ENCODE measurements around the gene EPN3.

EPN3 gene

DNA sequence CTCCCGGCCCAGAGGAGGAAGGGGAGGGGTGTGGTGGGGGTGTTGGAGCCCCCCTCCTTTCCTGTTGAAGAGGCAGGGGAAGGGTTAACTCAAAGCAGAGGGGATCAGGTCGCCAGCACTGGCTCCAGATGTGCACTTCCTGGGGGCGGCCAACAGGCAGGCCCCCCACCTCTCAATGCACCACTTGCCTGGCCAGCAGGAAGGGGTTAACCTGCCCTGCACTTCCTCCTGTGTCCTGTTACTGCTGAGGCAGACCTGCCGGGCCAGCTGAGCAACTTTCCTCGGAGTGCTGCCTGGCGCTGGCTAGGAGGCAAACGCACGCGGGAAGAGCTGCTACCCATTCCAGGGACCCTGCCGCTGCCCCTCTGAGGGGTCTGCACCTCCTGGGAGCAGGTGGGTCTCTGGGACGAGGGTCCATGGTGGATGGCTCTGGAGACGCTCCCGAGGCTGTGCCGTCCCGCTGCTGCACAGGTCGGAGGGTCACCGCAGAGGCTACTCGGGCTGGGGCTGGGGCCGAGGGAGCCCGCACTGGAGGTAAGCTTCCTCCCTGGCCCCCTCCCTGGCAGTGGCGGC is at the start of gene EPN3:
Gene EPN3 (plus strand): TSS at position 284 of the 573 bp plus-strand sequence. CDS start 3,822 bp downstream, outside the sequence.
- no peak for DNase-seq (ENCODE audit: low read depth)

- DNase-seq (ENCODE audit: low read depth): no peak
Measured at GRCh38 chr17:50483266-50483665, 49.3 kb upstream of the EPN3 start.

DNA sequence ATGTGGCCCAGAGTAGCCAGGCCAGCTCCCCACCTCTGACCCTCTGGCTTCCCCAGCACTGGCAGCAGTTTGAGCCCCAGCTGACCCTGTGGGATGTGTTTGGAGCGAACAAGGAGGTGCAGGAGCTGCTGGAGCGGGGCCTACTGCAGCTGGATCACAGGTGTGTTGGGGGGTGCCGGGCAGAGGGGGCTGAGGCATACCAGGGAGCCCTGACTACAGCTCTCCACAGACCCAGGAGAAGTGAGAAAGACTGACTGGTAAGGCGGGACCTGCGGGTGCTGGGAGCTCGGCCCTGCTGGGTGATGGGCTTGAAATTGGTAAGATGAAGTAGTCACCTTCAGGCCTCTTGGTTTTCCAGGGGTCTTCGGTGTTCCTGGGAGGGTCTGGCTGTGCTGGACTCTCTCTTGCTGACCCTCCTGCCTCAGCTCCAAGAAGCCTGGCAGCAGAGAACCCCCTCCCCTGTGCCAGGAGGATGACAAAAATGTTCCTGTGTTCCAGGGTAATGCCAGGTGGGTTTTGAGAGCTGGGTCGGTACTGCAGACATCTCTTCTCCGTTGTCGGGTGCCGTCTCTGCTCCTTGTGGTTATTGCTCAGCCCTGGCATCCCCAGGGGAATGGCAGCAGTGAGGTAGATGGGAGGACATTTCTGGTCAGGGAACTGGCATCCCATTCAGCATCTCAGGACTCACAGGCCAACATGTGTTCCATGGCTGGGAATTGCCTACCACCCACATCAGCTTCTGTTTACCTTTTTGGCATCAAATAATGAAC is 48.0 kb upstream of the EPN3 start:
- no peak for DNase-seq (ENCODE audit: low read depth)

- DNase-seq (ENCODE audit: low read depth): no peak
Measured at GRCh38 chr17:50487213-50488096, 45.1 kb upstream of the EPN3 start.

- DNase-seq (ENCODE audit: low read depth): no peak
Measured at GRCh38 chr17:50488880-50489279, 43.7 kb upstream of the EPN3 start.

DNA sequence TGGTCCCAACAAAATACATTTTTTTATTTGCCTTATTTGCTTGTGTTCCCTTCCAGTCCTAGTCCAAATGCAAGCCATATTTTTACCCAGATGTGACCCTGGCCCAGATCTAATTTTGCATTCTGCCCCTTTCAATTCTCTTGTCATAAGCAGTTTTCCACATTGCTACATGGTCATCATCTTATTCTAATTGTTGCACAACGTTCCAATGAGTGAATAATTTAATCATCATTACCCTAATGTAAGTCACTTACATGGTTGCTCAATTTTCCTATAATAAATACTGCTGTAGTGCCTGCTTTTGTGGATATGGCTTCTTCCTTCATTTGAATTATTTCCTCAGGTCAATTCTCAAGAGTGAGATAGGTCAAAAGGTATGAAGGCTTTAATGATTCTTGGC is 41.0 kb upstream of the EPN3 start:
- no peak for DNase-seq (ENCODE audit: low read depth)

GRCh38 chr17:50492214-50492613 is 40.3 kb upstream of the EPN3 start:
- no peak for DNase-seq (ENCODE audit: low read depth)

GRCh38 chr17:50493744-50494143 is 38.8 kb upstream of the EPN3 start:
- DNase-seq (ENCODE audit: low read depth): no peak

GRCh38 chr17:50495217-50495823 is 37.2 kb upstream of the EPN3 start:
- no peak for DNase-seq (ENCODE audit: low read depth)

DNA sequence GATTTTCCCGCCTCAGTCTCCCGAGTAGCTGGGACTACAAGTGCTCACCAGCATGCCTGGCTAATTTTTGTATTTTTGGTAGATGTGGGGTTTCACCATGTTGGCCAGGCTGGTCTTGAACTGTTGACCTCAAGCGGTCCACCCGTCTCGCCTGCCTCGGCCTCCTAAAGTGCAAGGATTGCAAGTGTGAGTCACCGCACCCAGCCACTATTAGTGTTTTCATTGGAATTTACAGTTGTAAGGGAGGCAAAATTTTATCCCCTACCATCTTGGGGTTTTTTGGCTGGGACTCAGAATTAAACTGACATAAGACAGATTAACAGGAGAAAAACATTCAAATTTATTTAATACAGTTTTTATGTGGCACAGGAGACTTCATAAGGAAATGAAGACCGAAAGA is 36.6 kb upstream of the EPN3 start:
- DNase-seq (ENCODE audit: low read depth): no peak

GRCh38 chr17:50498021-50498874 is 34.3 kb upstream of the EPN3 start:
- DNase-seq (ENCODE audit: low read depth): no peak

- no peak for DNase-seq (ENCODE audit: low read depth)
Measured at GRCh38 chr17:50499270-50499669, 33.3 kb upstream of the EPN3 start.

DNA sequence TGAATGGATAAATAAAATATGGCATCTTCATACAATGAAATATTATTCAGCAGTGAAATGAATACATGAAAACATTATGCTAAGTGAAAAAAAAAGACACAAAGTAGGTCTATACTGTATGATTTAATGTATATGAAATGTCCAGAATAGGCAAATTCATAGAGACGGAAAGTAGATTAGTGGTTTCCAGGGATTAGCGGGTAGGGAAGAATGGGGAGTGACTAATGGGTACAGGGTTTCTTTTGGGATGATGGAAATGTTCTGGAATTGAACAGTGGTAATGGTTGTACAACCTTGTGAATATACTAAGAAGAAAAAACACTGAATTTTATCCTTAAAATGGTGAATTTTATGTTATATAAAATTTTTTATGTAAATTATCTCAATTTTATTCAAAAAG is 32.8 kb upstream of the EPN3 start:
- no peak for DNase-seq (ENCODE audit: low read depth)

GRCh38 chr17:50501054-50501453 is 31.5 kb upstream of the EPN3 start:
- no peak for DNase-seq (ENCODE audit: low read depth)

GRCh38 chr17:50502301-50502990 is 30.1 kb upstream of the EPN3 start:
- DNase-seq (ENCODE audit: low read depth): no peak

GRCh38 chr17:50505591-50506130 is 26.9 kb upstream of the EPN3 start:
- no peak for DNase-seq (ENCODE audit: low read depth)

DNA sequence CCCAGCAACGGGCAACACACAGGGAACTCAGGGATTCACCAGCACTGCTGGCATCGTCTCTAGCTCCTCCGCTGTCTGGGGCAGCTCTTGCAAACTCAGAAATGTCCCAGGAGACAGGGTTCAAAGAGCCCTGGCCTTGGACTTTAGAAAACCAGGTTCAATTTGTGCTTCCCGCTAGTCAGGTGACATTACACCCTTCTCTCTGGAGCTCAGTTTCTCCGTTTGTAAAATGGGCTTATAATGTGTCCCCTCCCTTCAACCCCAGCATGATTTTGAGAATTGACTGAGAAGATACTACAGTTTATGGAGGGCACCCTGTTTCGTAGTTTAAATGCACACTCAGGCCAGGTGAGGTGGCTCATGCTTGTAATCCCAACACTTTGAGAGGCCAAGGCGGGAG is 26.2 kb upstream of the EPN3 start:
- DNase-seq (ENCODE audit: low read depth): no peak

DNA sequence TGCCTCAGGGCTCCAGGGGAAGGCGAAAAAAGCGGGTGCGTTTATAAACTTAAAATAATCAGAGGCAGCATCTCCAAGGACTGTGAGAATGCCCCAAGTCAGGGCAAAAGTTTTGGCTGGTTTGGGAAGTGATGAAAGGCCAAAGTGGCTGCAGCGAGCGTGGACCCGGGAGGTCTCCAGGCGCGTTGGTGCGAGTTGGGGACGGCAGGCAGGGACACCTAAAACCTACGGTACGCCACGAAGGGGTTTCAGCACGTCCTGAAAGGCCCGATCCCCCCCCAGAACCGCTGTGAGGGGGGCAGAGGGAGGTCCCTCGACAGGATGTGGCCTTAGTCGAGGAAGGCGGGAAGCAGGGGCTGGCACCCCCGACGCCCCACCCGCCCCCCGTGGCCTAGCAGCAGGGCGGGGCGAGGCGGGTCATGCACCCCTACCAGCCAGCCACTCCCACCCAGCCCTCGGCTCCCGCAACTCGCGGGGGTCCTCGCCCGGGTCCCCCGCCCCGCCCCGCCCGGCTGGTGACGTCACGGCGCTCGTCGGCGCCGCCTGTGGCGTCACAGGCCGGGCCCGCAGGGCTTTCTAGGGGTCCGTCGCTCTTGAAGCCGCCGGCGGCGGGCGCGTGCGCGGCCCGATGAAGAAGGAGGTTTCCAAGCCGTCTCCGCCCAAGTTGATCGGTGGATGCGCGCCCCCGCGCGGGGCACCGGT is 24.5 kb upstream of the EPN3 start, which contains the start of gene MYCBPAP:
Gene MYCBPAP (plus strand): TSS at position 569 of the 702 bp plus-strand sequence. CDS start 236 bp downstream, outside the sequence.
- peak; percentile 66 for DNase-seq (ENCODE audit: low read depth)

DNA sequence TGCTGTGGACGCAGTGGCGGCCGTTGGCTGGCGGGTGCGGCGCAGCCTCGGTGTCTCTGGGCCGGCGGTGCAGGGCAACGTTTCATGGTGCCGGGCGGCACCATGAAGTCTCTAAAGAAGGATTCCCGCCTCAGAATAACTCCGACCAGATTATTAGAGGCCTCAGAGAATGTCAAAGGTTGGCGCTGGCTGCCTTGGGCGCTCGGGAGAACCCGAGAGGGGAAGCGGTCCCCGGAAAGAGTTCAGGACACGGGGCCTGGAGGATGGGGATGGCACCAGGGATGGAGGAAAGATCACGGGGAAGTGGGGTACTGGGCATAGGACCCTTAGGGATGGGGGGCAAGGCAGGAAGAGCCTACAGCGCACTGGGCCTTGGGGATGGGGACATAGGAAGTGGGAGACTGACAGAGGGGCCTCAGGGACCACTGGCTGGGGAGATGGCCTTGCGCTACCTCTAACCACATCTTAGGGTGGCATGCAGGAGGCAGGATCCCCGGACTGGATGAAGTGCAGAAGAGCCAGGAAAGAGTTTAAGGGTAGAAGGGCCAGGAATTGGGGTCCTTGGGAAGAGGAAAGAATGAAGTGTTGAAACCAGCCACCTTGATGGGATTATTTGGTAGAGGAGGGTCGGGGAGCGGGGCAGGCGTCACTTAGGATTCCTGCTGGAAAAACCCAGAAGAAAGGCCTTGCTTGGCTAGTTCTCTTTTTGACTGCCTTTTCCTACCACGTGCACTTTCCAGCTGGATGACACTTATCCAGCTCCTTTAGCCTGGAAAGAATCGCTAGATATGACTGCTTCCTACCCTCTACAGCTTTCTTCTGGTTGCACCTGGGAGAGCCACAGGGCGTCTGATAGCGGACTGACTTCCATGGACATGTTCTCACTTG is 23.7 kb upstream of the EPN3 start:
- DNase-seq (ENCODE audit: low read depth): no peak
